GM12875 (cell line): Measurements from ENCODE around the gene ADAP1.

Source experiments
- H3K4me3 ChIP-seq: one replicate; pipeline ENCODE4 v1.5.1; 2011; ENCODE audit warnings: low read depth, low read length, control low read depth
- TF ChIP-seq, protein P1 (sequence below): IDR thresholded peaks from 2 replicates; pipeline ENCODE4 v1.5.1; 2011; ENCODE audit warnings: low read depth, mild to moderate bottlenecking, control low read depth, inconsistent platforms, low read length, moderate library complexity, borderline replicate concordance; ENCODE audit not compliant: insufficient read depth

Gene ADAP1

DNA sequence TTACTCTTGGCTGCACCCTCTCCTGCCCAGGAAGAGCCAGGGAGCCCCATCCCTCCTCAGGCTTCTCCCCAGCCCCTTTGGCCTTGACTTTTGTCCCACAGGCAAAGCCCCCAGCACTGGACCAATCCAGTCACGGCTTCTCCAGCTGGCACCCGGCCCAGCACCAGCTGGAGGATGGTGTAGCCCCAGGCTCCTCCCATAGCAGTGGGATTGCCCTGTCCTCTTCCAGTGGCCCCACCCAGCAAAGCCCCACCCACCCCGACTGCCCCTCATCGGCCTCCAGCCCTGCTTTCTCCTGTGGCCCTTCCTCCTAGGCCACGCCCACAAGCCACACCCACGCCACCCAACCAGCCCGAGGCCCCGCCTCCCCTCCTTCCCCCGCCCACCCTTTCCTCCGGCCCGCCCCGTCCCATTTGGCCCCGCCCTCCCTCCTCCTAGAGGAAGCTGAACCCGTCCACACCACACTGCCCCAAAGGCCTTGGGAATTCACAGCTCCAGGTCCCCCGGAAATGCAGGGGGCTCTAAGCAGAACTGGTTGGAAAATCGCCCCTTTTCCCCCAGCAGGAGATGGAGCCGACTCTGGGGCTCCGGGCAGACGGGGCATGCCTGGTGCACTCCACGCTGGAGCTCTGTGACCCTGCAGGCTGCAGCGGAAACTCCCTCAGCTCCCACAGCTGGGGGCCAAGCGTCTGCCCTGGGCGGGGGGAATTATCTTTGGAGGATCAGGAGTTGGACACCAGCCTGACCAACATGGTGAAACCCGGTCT, 52.9 kb downstream of the ADAP1 start:
- no peak overlapping the region for H3K4me3 ChIP-seq
- TF ChIP-seq, protein P1, sequence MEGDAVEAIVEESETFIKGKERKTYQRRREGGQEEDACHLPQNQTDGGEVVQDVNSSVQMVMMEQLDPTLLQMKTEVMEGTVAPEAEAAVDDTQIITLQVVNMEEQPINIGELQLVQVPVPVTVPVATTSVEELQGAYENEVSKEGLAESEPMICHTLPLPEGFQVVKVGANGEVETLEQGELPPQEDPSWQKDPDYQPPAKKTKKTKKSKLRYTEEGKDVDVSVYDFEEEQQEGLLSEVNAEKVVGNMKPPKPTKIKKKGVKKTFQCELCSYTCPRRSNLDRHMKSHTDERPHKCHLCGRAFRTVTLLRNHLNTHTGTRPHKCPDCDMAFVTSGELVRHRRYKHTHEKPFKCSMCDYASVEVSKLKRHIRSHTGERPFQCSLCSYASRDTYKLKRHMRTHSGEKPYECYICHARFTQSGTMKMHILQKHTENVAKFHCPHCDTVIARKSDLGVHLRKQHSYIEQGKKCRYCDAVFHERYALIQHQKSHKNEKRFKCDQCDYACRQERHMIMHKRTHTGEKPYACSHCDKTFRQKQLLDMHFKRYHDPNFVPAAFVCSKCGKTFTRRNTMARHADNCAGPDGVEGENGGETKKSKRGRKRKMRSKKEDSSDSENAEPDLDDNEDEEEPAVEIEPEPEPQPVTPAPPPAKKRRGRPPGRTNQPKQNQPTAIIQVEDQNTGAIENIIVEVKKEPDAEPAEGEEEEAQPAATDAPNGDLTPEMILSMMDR: no peak

DNA sequence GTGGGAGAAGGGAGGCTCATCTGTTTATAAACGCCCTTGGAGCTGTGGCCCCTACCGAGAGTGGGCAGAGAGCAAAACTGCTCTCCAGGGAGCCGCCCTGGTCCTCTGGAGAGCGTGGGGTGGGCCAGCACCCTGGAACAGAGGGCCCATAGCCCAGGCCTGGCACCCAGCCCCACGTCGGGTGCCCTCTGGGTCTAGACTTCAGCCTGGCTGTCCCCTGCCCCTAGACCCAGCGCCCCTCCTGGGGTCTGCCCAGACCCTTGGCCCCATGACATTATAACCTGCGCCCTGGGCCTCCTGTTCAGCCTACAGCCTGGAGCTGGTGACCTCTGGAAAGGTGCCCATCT, 53.5 kb downstream of the ADAP1 start:
- H3K4me3 ChIP-seq: no peak overlapping the region
- TF ChIP-seq, protein P1: no peak

DNA sequence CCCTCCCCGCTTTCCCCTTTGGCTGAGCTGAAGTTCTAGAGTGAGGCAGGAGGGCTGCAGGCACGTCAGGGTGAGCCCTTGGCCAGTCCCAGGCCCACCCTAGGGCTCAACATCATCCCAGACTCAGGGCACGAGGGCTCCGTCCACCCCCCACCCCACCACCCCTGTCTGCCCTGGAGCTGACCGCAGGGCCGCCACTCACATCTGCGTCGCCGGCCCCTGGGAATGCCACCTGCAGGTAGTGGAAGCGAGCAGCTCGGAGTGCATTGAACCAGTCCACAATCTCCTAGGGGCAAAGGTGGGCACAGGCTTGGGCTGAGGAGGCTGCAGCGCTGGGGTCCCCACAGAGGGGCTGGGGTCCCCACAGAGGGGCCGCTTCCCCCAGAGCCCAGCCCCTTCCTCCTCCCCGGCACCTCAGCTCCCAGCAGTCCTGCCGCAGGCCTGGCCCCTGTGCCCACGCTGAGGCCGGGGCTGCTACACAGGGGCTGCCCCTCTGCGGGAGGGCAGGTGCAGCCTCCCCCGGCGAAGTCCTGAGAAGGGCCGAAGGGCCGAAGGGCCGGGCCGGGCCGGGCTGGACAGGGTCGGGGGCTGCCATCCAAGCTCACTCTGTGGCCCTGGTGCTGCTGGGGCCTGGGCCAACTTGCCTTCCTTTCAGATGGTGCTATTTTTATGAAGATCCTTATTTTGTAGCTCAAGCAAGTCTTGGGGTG, 54.0 kb downstream of the ADAP1 start:
- no peak overlapping the region for H3K4me3 ChIP-seq
- TF ChIP-seq, protein P1: no peak

DNA sequence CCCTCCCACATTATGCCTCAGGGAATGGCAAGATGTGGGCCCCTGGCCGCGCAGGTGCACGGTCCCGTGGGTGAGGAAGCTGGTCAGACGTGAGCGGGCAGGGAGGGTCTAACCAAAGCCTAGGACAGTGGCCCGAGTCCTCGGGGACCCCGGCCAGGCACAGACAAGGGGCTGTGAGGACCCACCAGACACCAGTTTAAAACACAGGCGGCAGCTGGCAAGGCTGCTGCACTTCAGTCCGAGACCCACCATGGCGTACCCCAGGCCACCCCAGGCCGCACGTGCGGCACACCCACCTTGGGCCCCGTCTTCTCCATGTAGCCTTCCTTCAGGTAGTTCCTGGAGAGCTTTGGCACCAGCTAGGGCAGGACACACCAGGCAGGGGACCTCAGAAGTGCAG, 54.7 kb downstream of the ADAP1 start:
- no peak overlapping the region for H3K4me3 ChIP-seq
- TF ChIP-seq, protein P1: no peak

DNA sequence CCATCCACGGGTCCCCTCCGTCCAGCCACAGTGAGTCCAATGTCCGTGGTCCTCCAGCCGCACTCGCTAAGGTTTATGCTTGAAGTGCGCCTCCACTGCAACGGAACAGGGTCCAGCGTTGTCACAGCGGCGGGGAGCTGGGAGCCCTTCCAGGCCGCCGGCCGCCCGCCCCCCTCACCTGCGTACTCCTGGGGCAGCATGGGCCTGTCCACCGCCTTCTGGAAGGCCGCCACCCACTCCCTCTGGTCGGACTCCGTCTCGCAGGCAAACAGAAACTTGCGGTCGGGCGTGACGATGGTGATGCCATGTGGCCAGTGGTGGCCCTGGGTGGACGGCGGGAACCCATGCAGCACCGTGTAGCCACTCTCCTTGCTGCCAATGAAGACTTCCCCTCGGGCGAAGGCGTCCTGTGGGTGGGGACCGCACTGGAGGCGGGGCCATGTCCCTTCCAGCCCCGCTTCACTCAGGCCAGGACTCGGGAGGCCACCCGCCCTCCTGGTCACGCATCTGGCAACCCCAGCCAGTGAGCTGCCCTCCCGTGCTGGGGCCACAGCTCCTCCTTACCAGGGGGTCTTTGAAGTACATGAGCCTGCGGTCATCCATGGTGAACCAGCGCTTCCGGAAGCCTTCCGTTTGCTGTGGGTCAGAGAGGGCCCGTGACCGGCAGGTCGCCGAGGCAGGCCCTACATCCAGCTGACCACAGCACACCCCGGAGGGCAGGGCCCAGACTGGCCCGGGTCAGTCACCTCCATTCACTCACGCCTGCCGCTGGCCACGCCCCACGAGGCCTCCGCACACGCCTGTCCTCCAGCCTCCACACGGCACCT, 55.4 kb downstream of the ADAP1 start:
- TF ChIP-seq, protein P1: no peak
- no peak overlapping the region for H3K4me3 ChIP-seq

DNA sequence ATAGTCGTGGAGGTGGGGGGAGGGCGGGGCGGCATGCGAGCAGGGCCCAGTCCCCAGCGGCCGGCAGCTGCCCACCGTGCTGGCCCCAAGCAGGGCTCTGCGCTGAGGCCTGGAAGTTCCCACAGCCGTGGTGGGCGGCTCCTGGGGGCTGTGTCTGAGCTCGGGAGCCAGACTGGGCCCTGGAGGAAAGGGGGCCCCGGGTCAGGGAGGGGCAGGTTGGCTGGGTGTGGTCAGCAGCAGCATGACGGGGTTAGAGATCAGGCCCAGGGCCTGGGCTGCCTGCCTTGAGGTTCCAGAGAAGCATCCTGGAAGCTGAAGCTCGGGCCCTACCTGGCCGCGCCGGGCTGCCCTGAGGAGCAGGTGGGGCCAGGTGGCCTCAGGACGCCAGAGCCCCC, 56.0 kb downstream of the ADAP1 start:
- TF ChIP-seq, protein P1: no peak
- H3K4me3 ChIP-seq: no peak overlapping the region
